Endodermal cell (in vitro differentiated cells): ENCODE results near the gene MYL9. TPM values are rescaled to one million over a fixed set of nuclear protein-coding genes. Genes with fewer than 3 reads are reported as not detected.

Experiments
- DNase-seq: peaks from one replicate; pipeline ENCODE4 v3.0.0-alpha.2; 2017
- H3K27ac ChIP-seq: 2 replicates; pipeline ENCODE4 v1.5.1; 2013; ENCODE audit warnings: mild to moderate bottlenecking, low read depth, low read length, moderate library complexity
- H3K27me3 ChIP-seq: 2 replicates; pipeline ENCODE4 v1.6.1; 2013; ENCODE audit warnings: mild to moderate bottlenecking, low read length, moderate library complexity; ENCODE audit not compliant: insufficient read depth, control insufficient read depth, poor library complexity, severe bottlenecking
- H3K36me3 ChIP-seq: 2 replicates; pipeline ENCODE4 v1.7.0; 2013; ENCODE audit warnings: mild to moderate bottlenecking, low read length, moderate library complexity; ENCODE audit not compliant: control insufficient read depth, insufficient read depth
- H3K4me1 ChIP-seq: one replicate; pipeline ENCODE4 v1.7.0; 2013; ENCODE audit warnings: low read length; ENCODE audit not compliant: control insufficient read depth, insufficient read depth
- H3K4me3 ChIP-seq: 2 replicates; pipeline ENCODE4 v1.5.1; 2013; ENCODE audit warnings: mild to moderate bottlenecking, low read length, moderate library complexity
- H3K9ac ChIP-seq: 2 replicates; pipeline ENCODE4 v1.6.1; 2013; ENCODE audit warnings: mild to moderate bottlenecking, low read length, moderate library complexity; ENCODE audit not compliant: poor library complexity, severe bottlenecking; ENCODE audit errors: extremely low read depth
- H3K9me3 ChIP-seq: 2 replicates; pipeline ENCODE4 v1.6.1; 2013; ENCODE audit warnings: mild to moderate bottlenecking, low read length, moderate library complexity; ENCODE audit not compliant: control insufficient read depth
- H3K27ac Mint-ChIP-seq: 2 replicates; pipeline ENCODE4 v1.8.0; 2020; ENCODE audit warnings: mixed read lengths
- H3K27me3 Mint-ChIP-seq: 2 replicates; pipeline ENCODE4 v1.8.0; 2021; ENCODE audit warnings: mild to moderate bottlenecking, mixed read lengths; ENCODE audit not compliant: insufficient read depth
- H3K36me3 Mint-ChIP-seq: 2 replicates; pipeline ENCODE4 v1.8.0; 2020; ENCODE audit warnings: low read depth, mixed read lengths
- H3K4me1 Mint-ChIP-seq: 2 replicates; pipeline ENCODE4 v1.8.0; 2020; ENCODE audit warnings: mixed read lengths
- H3K4me3 Mint-ChIP-seq: 2 replicates; pipeline ENCODE4 v1.8.0; 2020; ENCODE audit warnings: mild to moderate bottlenecking, moderate library complexity, mixed read lengths
- H3K9me3 Mint-ChIP-seq: 2 replicates; pipeline ENCODE4 v1.8.0; 2020; ENCODE audit warnings: mild to moderate bottlenecking, mixed read lengths
- WGBS, 2 experiments: methylation state at CpG; one replicate each; pipeline versions ENCODE4 v1.1.5 to v1.1.7; 2013; ENCODE audit warnings: missing lambda C conversion rate in 2 of 2, mixed read lengths in 1 of 2; ENCODE audit not compliant: insufficient coverage in 1 of 2, insufficient read length in 1 of 2; 5-methylcytosine and 5-hydroxymethylcytosine counted together
- total RNA-seq, 2 donors: library from RNA; stranded (reverse); fragmentation: NEBNext Ultra II Directional in 1 of 2; extraction: Animal tissue kit (Norgen Biotek cat#: 25700) in 1 of 2; gene quantifications; 2 replicates in 1 of 2; 3 replicates in 1 of 2; pipeline ENCODE4 v1.2.1, GENCODE V29; 2021
- TF ChIP-seq, protein P1 (sequence below): fragments of 200-600 bp; sonication (generic); conservative IDR thresholded peaks from 2 replicates; pipeline ENCODE4 v1.5.0; 2021; ENCODE audit warnings: antibody characterized with exemption, mild to moderate bottlenecking

Gene MYL9
- total RNA-seq, 2 donors from 2014 or later = 264 to 284 TPM

- no peak overlapping the region for H3K27ac Mint-ChIP-seq
- Histone ChIP-seq H3K4me3 (no peak overlapping the region), H3K27me3 (no peaks in the 10 kb centered on the region), H3K9me3 (peaks cover 14% of the 10 kb centered on the region), H3K36me3 (no peaks in the 10 kb centered on the region), H3K27ac (no peak overlapping the region), H3K9ac (no peak overlapping the region), H3K4me1 (no peaks in the 10 kb centered on the region)
- DNase-seq = no peak
- no peaks in the 10 kb centered on the region for H3K27me3 Mint-ChIP-seq
- H3K4me1 Mint-ChIP-seq = peaks cover 21% of the 10 kb centered on the region
- WGBS, 2 experiments = 94 to 96% methylated on average over 2 to 3 of the region's 3 CpGs
- peaks cover 16% of the 10 kb centered on the region for H3K36me3 Mint-ChIP-seq
- TF ChIP-seq, protein P1, sequence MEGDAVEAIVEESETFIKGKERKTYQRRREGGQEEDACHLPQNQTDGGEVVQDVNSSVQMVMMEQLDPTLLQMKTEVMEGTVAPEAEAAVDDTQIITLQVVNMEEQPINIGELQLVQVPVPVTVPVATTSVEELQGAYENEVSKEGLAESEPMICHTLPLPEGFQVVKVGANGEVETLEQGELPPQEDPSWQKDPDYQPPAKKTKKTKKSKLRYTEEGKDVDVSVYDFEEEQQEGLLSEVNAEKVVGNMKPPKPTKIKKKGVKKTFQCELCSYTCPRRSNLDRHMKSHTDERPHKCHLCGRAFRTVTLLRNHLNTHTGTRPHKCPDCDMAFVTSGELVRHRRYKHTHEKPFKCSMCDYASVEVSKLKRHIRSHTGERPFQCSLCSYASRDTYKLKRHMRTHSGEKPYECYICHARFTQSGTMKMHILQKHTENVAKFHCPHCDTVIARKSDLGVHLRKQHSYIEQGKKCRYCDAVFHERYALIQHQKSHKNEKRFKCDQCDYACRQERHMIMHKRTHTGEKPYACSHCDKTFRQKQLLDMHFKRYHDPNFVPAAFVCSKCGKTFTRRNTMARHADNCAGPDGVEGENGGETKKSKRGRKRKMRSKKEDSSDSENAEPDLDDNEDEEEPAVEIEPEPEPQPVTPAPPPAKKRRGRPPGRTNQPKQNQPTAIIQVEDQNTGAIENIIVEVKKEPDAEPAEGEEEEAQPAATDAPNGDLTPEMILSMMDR = no peak
- peaks cover 12% of the 10 kb centered on the region for H3K9me3 Mint-ChIP-seq
- H3K4me3 Mint-ChIP-seq = no peak overlapping the region
Measured at GRCh38 chr20:36565520-36565919, 24.2 kb downstream of the MYL9 start.

- H3K27me3 Mint-ChIP-seq = no peaks in the 10 kb centered on the region
- H3K36me3 ChIP-seq = no peaks in the 10 kb centered on the region
- peaks cover 8% of the 10 kb centered on the region for H3K4me1 ChIP-seq
- TF ChIP-seq, protein P1 = no peak
- H3K4me3 ChIP-seq = no peak overlapping the region
- H3K4me1 Mint-ChIP-seq = peaks cover 28% of the 10 kb centered on the region
- WGBS, 2 experiments = 83% methylated on average over 7 of the region's 7 CpGs
- H3K4me3 Mint-ChIP-seq = no peak overlapping the region
- peak; percentile 69 for DNase-seq
- H3K9me3 ChIP-seq = peaks cover 8% of the 10 kb centered on the region
- peaks cover 13% of the 10 kb centered on the region for H3K36me3 Mint-ChIP-seq
- H3K27ac Mint-ChIP-seq = peak overlapping the region; percentile 75
- no peaks in the 10 kb centered on the region for H3K27me3 ChIP-seq
- peaks cover 9% of the 10 kb centered on the region for H3K9me3 Mint-ChIP-seq
- H3K9ac ChIP-seq = no peak overlapping the region
- H3K27ac ChIP-seq = no peak overlapping the region
Measured at GRCh38 chr20:36569847-36570429, 28.6 kb downstream of the MYL9 start.

DNA sequence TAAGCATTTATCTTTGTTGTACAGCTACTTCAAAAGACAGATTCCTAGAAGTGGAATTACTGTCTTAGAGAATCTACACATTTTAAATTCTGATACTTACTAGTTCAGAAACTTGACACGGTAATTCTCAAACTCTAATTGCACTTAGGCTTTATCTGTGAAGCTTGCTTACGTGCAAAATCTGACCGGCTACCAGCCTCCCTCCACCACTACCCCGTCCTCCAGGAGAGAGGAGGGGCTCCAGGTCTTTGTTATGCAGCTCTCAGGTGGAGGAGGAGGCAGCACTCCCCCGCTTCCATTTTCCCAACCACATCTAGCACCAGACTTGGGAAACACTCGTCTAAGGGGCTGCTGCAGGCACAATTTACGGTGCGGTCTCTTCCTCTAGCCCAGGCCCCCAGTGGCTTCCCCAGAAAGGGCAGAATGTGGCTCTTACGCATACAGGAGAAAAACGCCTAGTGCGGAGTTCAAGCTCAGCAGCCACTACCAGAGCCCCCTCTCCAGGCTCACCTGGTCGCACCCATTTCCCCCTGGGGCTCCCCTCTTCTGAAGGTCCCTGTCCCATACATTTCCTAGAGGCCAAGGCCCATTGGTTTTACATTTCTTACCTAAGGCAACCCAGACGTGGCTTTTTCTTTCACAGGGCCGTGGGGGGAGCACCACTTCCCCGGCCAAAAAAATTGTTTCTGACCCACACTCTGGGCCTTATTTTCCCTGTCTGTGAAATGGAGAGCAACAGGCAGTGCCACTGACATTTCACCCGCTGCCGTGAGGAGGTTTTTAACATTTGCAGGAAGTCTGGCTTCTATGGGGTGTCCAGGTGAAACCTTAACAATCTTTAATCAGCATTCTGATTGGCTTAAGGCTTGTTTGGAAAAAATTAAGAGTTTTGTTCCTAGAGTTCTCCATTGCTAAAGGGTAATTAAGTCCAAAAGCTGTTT lies 30.5 kb downstream of the MYL9 start:
- Mint-ChIP-seq H3K27ac (peak overlapping the region; percentile 97), H3K4me3 (peak overlapping the region; percentile 82), H3K36me3 (peaks cover 5% of the 10 kb centered on the region), H3K9me3 (peaks cover under 1% of the 10 kb centered on the region), H3K4me1 (peaks cover 34% of the 10 kb centered on the region), H3K27me3 (no peaks in the 10 kb centered on the region)
- WGBS, 2 experiments = 9 to 21% methylated on average over 9 to 17 of the region's 17 CpGs
- peaks cover 8% of the 10 kb centered on the region for H3K4me1 ChIP-seq
- peak overlapping the region; percentile 78 for H3K4me3 ChIP-seq
- H3K27me3 ChIP-seq = no peaks in the 10 kb centered on the region
- no peaks in the 10 kb centered on the region for H3K36me3 ChIP-seq
- H3K27ac ChIP-seq = no peak overlapping the region
- TF ChIP-seq, protein P1 = peak; percentile 41
- peak; percentile 89 for DNase-seq
- H3K9ac ChIP-seq = peak overlapping the region; percentile 67
- no peaks in the 10 kb centered on the region for H3K9me3 ChIP-seq
